Body of pancreas (tissue), 4 donors: ENCODE results near the gene PNPLA6. TPM values are rescaled to one million over a fixed set of nuclear protein-coding genes. Genes with fewer than 3 reads are reported as not detected.

Experiments used
- ATAC-seq: fragments of 150-250 bp; one replicate; pipeline ENCODE4 v1.9.1; 2016
- DNase-seq, 4 donors: peaks; one replicate each; pipeline ENCODE4 v3.0.0-alpha.2; 2019
- H3K27ac ChIP-seq, 4 donors: fragments of 200-600 bp; sonication (generic); 1 replicate in 3 of 4; 2 replicates in 1 of 4; pipeline versions ENCODE4 v1.5.1 to v1.6.1; 2016 to 2019; ENCODE audit warnings: mild to moderate bottlenecking in 1 of 4, mixed read lengths in 1 of 4, moderate library complexity in 1 of 4
- H3K27me3 ChIP-seq, 2 donors: fragments of 200-600 bp; sonication (generic); one replicate each; pipeline ENCODE4 v1.6.0; 2016; ENCODE audit warnings: mild to moderate bottlenecking in 1 of 2
- H3K36me3 ChIP-seq, 2 donors: fragments of 200-600 bp; sonication (generic); replicated peaks in 1 of 2; 2 replicates each; pipeline ENCODE4 v1.5.1; 2016; ENCODE audit warnings: low read depth in 2 of 2; ENCODE audit not compliant: insufficient read depth in 1 of 2
- H3K4me1 ChIP-seq: fragments of 200-600 bp; sonication (generic); one replicate; pipeline ENCODE4 v1.6.0; 2016
- H3K4me3 ChIP-seq, 2 donors: fragments of 200-600 bp; sonication (generic); 1 replicate in 1 of 2; 2 replicates in 1 of 2; pipeline ENCODE4 v1.5.1; 2016 to 2019
- H3K9me3 ChIP-seq, 3 donors: fragments of 200-600 bp; sonication (generic); 1 replicate in 2 of 3; 2 replicates in 1 of 3; pipeline ENCODE4 v1.5.1; 2016
- POLR2A ChIP-seq, 3 donors: fragments of 450-650 bp; IDR thresholded peaks; one replicate each; pipeline ENCODE4 v1.6.1; 2016; ENCODE audit warnings: antibody characterized with exemption in 3 of 3, mild to moderate bottlenecking in 2 of 3
- whole genome bisulfite sequencing, 2 donors: methylation state at CpG; one replicate each; pipeline ENCODE4 v1.1.5; 2017; 5-methylcytosine and 5-hydroxymethylcytosine counted together
- intact Hi-C: fragments of 100-400 bp; cut with DNase I; formaldehyde crosslinking; loops from one replicate; pipeline ENCODE4 v1.15.1; 2023
- total RNA-seq, 2 donors: library from RNA; depleted of rRNA; stranded (reverse); fragments of >200 nt; gene quantifications; one replicate each; pipeline ENCODE4 v1.1.0, GENCODE V29; 2016
- TF ChIP-seq, protein P1 (sequence below), 7 experiments: fragments of 450-650 bp in 4 of 7; fragments of 200-600 bp in 3 of 7; sonication (generic) in 3 of 7; IDR thresholded peaks; one replicate each; pipeline ENCODE4 v1.5.1; 2016 to 2019; ENCODE audit warnings: antibody characterized with exemption in 7 of 7

Gene PNPLA6
- total RNA-seq, 2 donors from 2014 or later, result 43.8 to 52.1 TPM

DNA sequence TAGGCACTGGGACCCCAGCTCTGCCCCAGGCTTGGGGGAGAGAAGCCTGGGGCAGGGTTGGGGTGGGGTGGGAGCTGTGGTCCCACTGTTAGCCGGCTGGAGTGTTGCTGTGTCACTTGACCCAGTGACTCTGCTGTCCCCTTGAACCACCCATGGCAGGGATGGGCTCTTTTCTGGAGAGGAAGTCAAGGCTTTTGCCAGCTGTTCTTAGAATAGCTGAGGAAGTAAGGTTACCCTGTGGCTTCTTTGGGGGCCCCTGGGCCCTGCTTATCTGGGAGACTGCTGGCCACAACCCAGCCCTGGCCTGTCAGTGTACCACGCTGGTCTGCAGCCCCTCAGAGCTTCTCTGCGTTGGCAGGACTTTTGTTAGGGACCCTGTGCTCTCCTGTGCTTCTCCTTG lies 9.1 kb downstream of the PNPLA6 start:
- 79 to 81% methylated on average over 3 of the region's 3 CpGs for WGBS, 2 donors
- intact Hi-C loops, result no loop called here
- Histone ChIP-seq H3K27me3 (no peaks in the 10 kb centered on the region), H3K27ac (peak overlapping the region in 1 of 4 donors; percentile 59), H3K36me3 (peaks cover 7 to 10% of the 10 kb centered on the region in 2 donors), H3K4me3 (no peak overlapping the region), H3K9me3 (no peaks in the 10 kb centered on the region), H3K4me1 (no peaks in the 10 kb centered on the region)
- ATAC-seq, result no peak
- TF ChIP-seq POLR2A (IDR thresholded peaks at IDR 0.05), result no peak
- TF ChIP-seq, protein P1, sequence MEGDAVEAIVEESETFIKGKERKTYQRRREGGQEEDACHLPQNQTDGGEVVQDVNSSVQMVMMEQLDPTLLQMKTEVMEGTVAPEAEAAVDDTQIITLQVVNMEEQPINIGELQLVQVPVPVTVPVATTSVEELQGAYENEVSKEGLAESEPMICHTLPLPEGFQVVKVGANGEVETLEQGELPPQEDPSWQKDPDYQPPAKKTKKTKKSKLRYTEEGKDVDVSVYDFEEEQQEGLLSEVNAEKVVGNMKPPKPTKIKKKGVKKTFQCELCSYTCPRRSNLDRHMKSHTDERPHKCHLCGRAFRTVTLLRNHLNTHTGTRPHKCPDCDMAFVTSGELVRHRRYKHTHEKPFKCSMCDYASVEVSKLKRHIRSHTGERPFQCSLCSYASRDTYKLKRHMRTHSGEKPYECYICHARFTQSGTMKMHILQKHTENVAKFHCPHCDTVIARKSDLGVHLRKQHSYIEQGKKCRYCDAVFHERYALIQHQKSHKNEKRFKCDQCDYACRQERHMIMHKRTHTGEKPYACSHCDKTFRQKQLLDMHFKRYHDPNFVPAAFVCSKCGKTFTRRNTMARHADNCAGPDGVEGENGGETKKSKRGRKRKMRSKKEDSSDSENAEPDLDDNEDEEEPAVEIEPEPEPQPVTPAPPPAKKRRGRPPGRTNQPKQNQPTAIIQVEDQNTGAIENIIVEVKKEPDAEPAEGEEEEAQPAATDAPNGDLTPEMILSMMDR (IDR thresholded peaks at IDR 0.05), result no peak
- peak in 1 of 4 donors; percentile 35 for DNase-seq

GRCh38 chr19:7545300-7545699 lies 9.8 kb downstream of the PNPLA6 start:
- no peak for ATAC-seq
- H3K9me3 ChIP-seq, result no peaks in the 10 kb centered on the region
- no peaks in the 10 kb centered on the region for H3K4me1 ChIP-seq
- H3K4me3 ChIP-seq, result no peak overlapping the region
- no peak for DNase-seq
- no peaks in the 10 kb centered on the region for H3K27me3 ChIP-seq
- H3K36me3 ChIP-seq, result peaks cover 6 to 7% of the 10 kb centered on the region in 2 donors
- 89% methylated on average over 8 of the region's 8 CpGs for WGBS, 2 donors
- TF ChIP-seq POLR2A (IDR thresholded peaks at IDR 0.05), result no peak
- TF ChIP-seq, protein P1 (IDR thresholded peaks at IDR 0.05), result no peak
- intact Hi-C loops, result no loop called here
- peak overlapping the region in 1 of 4 donors; percentile 59 for H3K27ac ChIP-seq

GRCh38 chr19:7545904-7546303 lies 10.4 kb downstream of the PNPLA6 start:
- no peak for ATAC-seq
- WGBS, 2 donors, result 70 to 100% methylated on average over 1 of the region's 1 CpG
- H3K27ac ChIP-seq, result no peak overlapping the region

DNA sequence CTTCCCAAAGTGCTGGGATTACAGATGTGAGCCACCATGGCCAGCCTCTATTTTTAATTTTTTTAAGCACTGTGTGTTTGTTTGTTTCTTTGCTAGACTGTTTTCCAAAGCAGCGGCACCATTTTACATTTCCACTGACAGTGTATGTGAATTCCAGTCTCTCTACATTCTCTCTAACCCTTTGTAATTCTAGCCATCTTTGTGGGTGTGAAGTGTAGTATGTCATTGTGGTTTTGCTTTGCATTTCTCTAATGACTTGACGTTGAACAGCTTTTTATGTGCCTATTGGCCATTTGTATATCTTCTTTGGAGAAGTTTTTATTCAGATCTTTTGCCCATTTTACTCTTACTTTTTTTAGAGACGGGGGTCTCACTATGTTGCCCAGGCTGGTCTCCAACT lies 11.6 kb downstream of the PNPLA6 start:
- Histone ChIP-seq H3K36me3 (peaks cover 2 to 7% of the 10 kb centered on the region in 2 donors), H3K9me3 (no peaks in the 10 kb centered on the region), H3K4me1 (peaks cover 9% of the 10 kb centered on the region), H3K4me3 (no peak overlapping the region), H3K27me3 (no peaks in the 10 kb centered on the region), H3K27ac (no peak overlapping the region)
- ATAC-seq (no peak), DNase-seq (no peak)
- intact Hi-C loops, result no loop called here
- TF ChIP-seq, protein P1 (IDR thresholded peaks at IDR 0.05), result no peak
- no peak for TF ChIP-seq POLR2A (IDR thresholded peaks at IDR 0.05)
- 82 to 87% methylated on average over 3 of the region's 3 CpGs for whole genome bisulfite sequencing, 2 donors

More at GRCh38 chr19:7545904-7546303, 10.4 kb downstream of the PNPLA6 start:
- no peaks in the 10 kb centered on the region for H3K27me3 ChIP-seq
- H3K4me1 ChIP-seq, result peaks cover 3% of the 10 kb centered on the region
- intact Hi-C loops, result no loop called here
- peaks cover 2 to 7% of the 10 kb centered on the region in 2 donors for H3K36me3 ChIP-seq
- H3K4me3 ChIP-seq, result no peak overlapping the region
- no peak for DNase-seq
- TF ChIP-seq, protein P1 (IDR thresholded peaks at IDR 0.05), result no peak
- no peaks in the 10 kb centered on the region for H3K9me3 ChIP-seq

- no peaks in the 10 kb centered on the region for H3K27me3 ChIP-seq
- H3K4me1 ChIP-seq, result peaks cover 9% of the 10 kb centered on the region
- DNase-seq (no peak), ATAC-seq (no peak)
- H3K27ac ChIP-seq, result no peak overlapping the region
- H3K9me3 ChIP-seq, result no peaks in the 10 kb centered on the region
- 89 to 91% methylated on average over 35 to 36 of the region's 36 CpGs for WGBS, 2 donors
- intact Hi-C loops, result no loop called here
- TF ChIP-seq POLR2A (IDR thresholded peaks at IDR 0.05), result no peak
- TF ChIP-seq, protein P1 (IDR thresholded peaks at IDR 0.05), result no peak
- H3K4me3 ChIP-seq, result no peak overlapping the region
- H3K36me3 ChIP-seq, result peaks cover 0 to 3% of the 10 kb centered on the region in 2 donors
Measured at GRCh38 chr19:7549429-7550148, 14.1 kb downstream of the PNPLA6 start.
